Measurements from ENCODE around the gene FKBP14. TPM values are rescaled to one million over a fixed set of nuclear protein-coding genes. Genes with fewer than 3 reads are reported as not detected.
A peak's percentile ranks its signal among the peaks of the same experiment; 100 is the strongest.

Gene FKBP14
- total and polyA plus RNA-seq, 9 of the 15 experiments (the other 6 are each of a cell fraction or from before 2014, with no cell fraction given): 5.3 to 27.9 (median 14.3) TPM

GRCh38 chr7:30074422-30075030 is 48.0 kb upstream of the FKBP14 start (continued):
- TF ChIP-seq, protein P1, sequence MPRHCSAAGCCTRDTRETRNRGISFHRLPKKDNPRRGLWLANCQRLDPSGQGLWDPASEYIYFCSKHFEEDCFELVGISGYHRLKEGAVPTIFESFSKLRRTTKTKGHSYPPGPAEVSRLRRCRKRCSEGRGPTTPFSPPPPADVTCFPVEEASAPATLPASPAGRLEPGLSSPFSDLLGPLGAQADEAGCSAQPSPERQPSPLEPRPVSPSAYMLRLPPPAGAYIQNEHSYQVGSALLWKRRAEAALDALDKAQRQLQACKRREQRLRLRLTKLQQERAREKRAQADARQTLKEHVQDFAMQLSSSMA (CRISPR knock-in tag; IDR thresholded peaks at IDR 0.05): no peak
- TF ChIP-seq ESRRB (CRISPR knock-in tag; IDR thresholded peaks at IDR 0.05; ENCODE audit: borderline replicate concordance): no peak
- TF ChIP-seq ZZZ3 (IDR thresholded peaks at IDR 0.05): no peak
- no peak for TF ChIP-seq RB1 (IDR thresholded peaks at IDR 0.05; ENCODE audit: low read depth)
- no peak for TF ChIP-seq KHSRP (IDR thresholded peaks at IDR 0.05)
- no peak for TF ChIP-seq ZNF764 (CRISPR knock-in tag; IDR thresholded peaks at IDR 0.05; ENCODE audit: low read depth)
- no peak for TF ChIP-seq LEF1 (IDR thresholded peaks at IDR 0.05)
- no peak for TF ChIP-seq NFATC3 (IDR thresholded peaks at IDR 0.05)
- TF ChIP-seq SMC3 (conservative IDR thresholded peaks at IDR 0.05; ENCODE audit: insufficient read depth, low read depth, low read length): 0 out of 2 replicates have a peak, but pooled peaks have one; percentile 13
- TF ChIP-seq RAD21 (CRISPR knock-in tag; conservative IDR thresholded peaks at IDR 0.05 in 1 of 2, IDR thresholded peaks at IDR 0.05 in 1 of 2): peak; percentile 52 to 75
- TF ChIP-seq TRIM24 (IDR thresholded peaks at IDR 0.05): no peak
- TF ChIP-seq MCM7 (IDR thresholded peaks at IDR 0.05): no peak
- no peak for TF ChIP-seq ZNF197 (CRISPR knock-in tag; IDR thresholded peaks at IDR 0.05; ENCODE audit: low read depth)

DNA sequence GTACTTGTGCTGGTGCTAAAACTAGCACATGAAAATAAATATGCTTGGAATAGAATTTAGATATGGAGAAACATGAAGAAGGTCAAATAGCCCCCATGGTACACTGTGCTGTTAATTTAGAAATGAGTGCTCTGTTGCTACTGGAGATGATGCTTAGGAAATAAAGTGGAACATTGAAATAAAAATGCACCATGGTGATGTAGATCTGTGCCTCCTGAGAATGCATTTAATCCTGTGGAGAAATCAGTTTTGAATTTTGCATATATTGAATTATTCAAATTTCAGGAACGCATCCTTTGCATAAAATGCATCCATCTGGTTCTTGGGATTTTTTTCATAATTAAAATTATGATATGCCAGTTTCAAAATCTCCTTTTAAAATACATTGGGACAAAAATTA is 46.2 kb upstream of the FKBP14 start:
- BruUV-seq (replicated peaks): no TSS peak
- ChIA-PET CTCF (ENCODE audit: low intra/inter-chr PET ratio) (no interaction called here), POLR2A (no interaction called here)
- Histone ChIP-seq H3K9me1 (ENCODE audit: control insufficient read depth, insufficient read depth, low read length) (no peaks in the 10 kb centered on the region), H3K4me2 (ENCODE audit: insufficient read depth, low read length) (no peak overlapping the region), H3K36me3 (ENCODE audit: control insufficient read depth, insufficient read depth, low read length) (peaks cover 5% of the 10 kb centered on the region; the same call in 2 of the 3 replicates), H4K20me1 (replicated peaks; ENCODE audit: control insufficient read depth, insufficient read depth, low read length) (no peaks in the 10 kb centered on the region), H3K27me3 (ENCODE audit: control insufficient read depth in 2 of 2, insufficient read depth in 2 of 2, low read length in 2 of 2) (no peaks in the 10 kb centered on the region), H3K9me3 (replicated peaks; ENCODE audit: control insufficient read depth, insufficient read depth, low read depth, low read length) (no peaks in the 10 kb centered on the region), H3K79me2 (ENCODE audit: control insufficient read depth, insufficient read depth, low read length) (no peaks in the 10 kb centered on the region), H3K9ac (ENCODE audit: insufficient read depth in 1 of 2, low read depth in 2 of 2, low read length in 2 of 2) (no peak overlapping the region), H2AFZ (ENCODE audit: low read depth, low read length) (no peak overlapping the region), H3K4me1 (replicated peaks in 1 of 2; ENCODE audit: control insufficient read depth in 2 of 2, insufficient read depth in 2 of 2, low read length in 2 of 2) (no peaks in the 10 kb centered on the region), H3K27ac (ENCODE audit: extremely low read depth, low read depth, low read length) (no peak overlapping the region), H3K4me3 (no peak overlapping the region)
- no peak for ATAC-seq
- intact Hi-C loops (cut with micrococcal nuclease): loop anchor here (10.0 kb wide), 1 partner anchor 492 kb away; no protein-coding TSS in a partner anchor
- DNase-seq (ENCODE audit: extremely low read depth in 1 of 4, low spot score in 3 of 4): no peak
- WGBS (ENCODE audit: insufficient coverage, low coverage, missing lambda C conversion rate): 100% methylated on average over 1 of the region's 1 CpG
- no peak for FAIRE-seq
- in situ Hi-C loops (cut with MboI): no loop called here
- TF ChIP-seq SNAPC5 (CRISPR knock-in tag; IDR thresholded peaks at IDR 0.05) (no peak), RNF2 (IDR thresholded peaks at IDR 0.05) (no peak), COPS2 (conservative IDR thresholded peaks at IDR 0.05) (no peak), SUPT5H (IDR thresholded peaks at IDR 0.05) (no peak), ZBTB7A (IDR thresholded peaks at IDR 0.05; ENCODE audit: borderline replicate concordance, control insufficient read depth, low read depth, low read length) (no peak), ZNF140 (CRISPR knock-in tag; IDR thresholded peaks at IDR 0.05) (no peak), MAX (CRISPR knock-in tag; IDR thresholded peaks at IDR 0.05) (no peak), MTA2 (IDR thresholded peaks at IDR 0.05; ENCODE audit: low read depth) (no peak), ZFPM2 (CRISPR knock-in tag; IDR thresholded peaks at IDR 0.05) (no peak), CREM (IDR thresholded peaks at IDR 0.05; ENCODE audit: low read depth) (no peak), HDGF (IDR thresholded peaks at IDR 0.05) (no peak), SOX6 (IDR thresholded peaks at IDR 0.05) (no peak)
